Measurements from ENCODE around the gene MAP3K14. TPM values are rescaled to one million over a fixed set of nuclear protein-coding genes. Genes with fewer than 3 reads are reported as not detected.

Gene MAP3K14
- total and polyA plus RNA-seq, 10 of the 15 experiments (the other 5 are each of a cell fraction or from before 2014, with no cell fraction given) = 2.1 to 33.3 (median 19.7) TPM

DNA sequence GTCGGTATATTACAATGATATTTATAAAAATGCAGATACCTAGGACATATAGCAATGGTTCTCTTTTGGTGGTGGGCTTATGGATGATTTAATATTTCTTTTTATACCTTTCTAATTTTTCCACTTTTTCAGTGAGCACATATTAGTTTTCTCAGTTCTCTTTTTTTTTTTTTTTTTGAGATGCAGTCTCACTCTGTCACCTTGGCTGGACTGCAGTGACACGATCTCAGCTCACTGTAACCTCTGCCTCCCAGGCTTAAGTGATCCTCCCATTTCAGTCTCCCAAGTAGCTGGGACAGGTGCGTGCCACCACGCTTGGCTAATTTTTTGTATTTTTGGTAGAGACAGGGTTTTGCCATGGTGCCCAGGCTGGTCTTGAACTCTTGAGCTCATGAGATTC, 15.1 kb downstream of the MAP3K14 start:
- peak overlapping the region; percentile 89 for H3K27ac ChIP-seq (ENCODE audit: control insufficient read depth, insufficient read depth)
- in situ Hi-C loops (cut with MboI) = no loop called here
- H3K9ac ChIP-seq (ENCODE audit: control insufficient read depth, insufficient read depth, low read length) = peak overlapping the region; percentile 66; the same call in 1 of the 2 replicates
- peak overlapping the region; percentile 71 for H3K4me2 ChIP-seq (ENCODE audit: control insufficient read depth, insufficient read depth)
- WGBS (ENCODE audit: insufficient coverage, insufficient replicate concordance, low lambda C conversion rate, missing lambda C conversion rate) = 28% methylated on average over 4 of the region's 4 CpGs
- FAIRE-seq = no peak
- CTCF ChIA-PET = interaction anchor here (0.7 to 6.1 kb wide), 4 partner anchors 13 to 83 kb away, joined by 3 to 103 read pairs (median 18); partner anchors contain the start of gene MAP3K14
- peaks cover 87% of the 10 kb centered on the region for H3K4me1 ChIP-seq (ENCODE audit: control insufficient read depth, insufficient read depth, low read length)
- peak; percentile 53 for ATAC-seq
- DNase-seq (ENCODE audit: low read depth, low spot score) = no peak
- H3K79me2 ChIP-seq (ENCODE audit: control insufficient read depth, insufficient read depth, low read length) = peaks cover 81% of the 10 kb centered on the region
- POLR2A ChIA-PET = interaction anchor here (0.6 to 11.6 kb wide), 7 partner anchors 9 to 642 kb away, joined by 3 to 203 read pairs (median 8); partner anchors contain the start of genes HEXIM2 and MAP3K14
- no peak overlapping the region; the same call in 1 of the 2 replicates for H3K4me3 ChIP-seq
- peaks cover 3 to 12% of the 10 kb centered on the region in 2 experiments; a peak in 2 of 4 replicates for H3K36me3 ChIP-seq (ENCODE audit: control insufficient read depth in 2 of 2, insufficient read depth in 2 of 2, low read length in 1 of 2)
- no peaks in the 10 kb centered on the region; the same call in 1 of the 3 replicates for H3K9me3 ChIP-seq (replicated peaks; ENCODE audit: control insufficient read depth, insufficient read depth, low read length)
- no peaks in the 10 kb centered on the region for H4K20me1 ChIP-seq (ENCODE audit: control insufficient read depth, insufficient read depth)
- no TSS peak for BruUV-seq (replicated peaks)
- H3K27me3 ChIP-seq (replicated peaks in 1 of 2; ENCODE audit: control insufficient read depth in 2 of 2, insufficient read depth in 2 of 2, low read length in 1 of 2) = no peaks in the 10 kb centered on the region
- RAD21 ChIA-PET (ENCODE audit: unreplicated experiment) = interaction anchor here (0.7 to 12.1 kb wide), 11 partner anchors 13 to 85 kb away, joined by 3 to 216 read pairs (median 5); partner anchors contain the start of gene MAP3K14
- no peak overlapping the region for H2AFZ ChIP-seq (ENCODE audit: control insufficient read depth, low read depth, low read length)
- intact Hi-C loops (cut with micrococcal nuclease; ENCODE audit: unreplicated experiment) = loop anchor here (1.0 to 5.0 kb wide), 4 partner anchors 14 to 154 kb away; partner anchors contain the start of gene HEXIM1
- SMC1A ChIA-PET (ENCODE audit: uncharacterized antibody, unreplicated experiment) = interaction anchor here (0.7 to 17.3 kb wide), 8 partner anchors 8 to 83 kb away, joined by 3 to 171 read pairs (median 5); partner anchors contain the start of gene MAP3K14
- no peak for TF ChIP-seq NFYA (IDR thresholded peaks at IDR 0.05; ENCODE audit: borderline replicate concordance, low read depth, low read length)
- no peak for TF ChIP-seq RAD21 (IDR thresholded peaks at IDR 0.05; ENCODE audit: insufficient read depth, low read depth, low read length)
- no peak for TF ChIP-seq GATAD2B (conservative IDR thresholded peaks at IDR 0.05; ENCODE audit: low read depth)
- TF ChIP-seq FOS (IDR thresholded peaks at IDR 0.05; ENCODE audit: borderline replicate concordance, extremely low read depth, insufficient read length) = no peak
- TF ChIP-seq ATF3 (IDR thresholded peaks at IDR 0.05; ENCODE audit: borderline replicate concordance, extremely low read depth, low read depth, low read length) = no peak
- TF ChIP-seq BRCA1 (IDR thresholded peaks at IDR 0.05; ENCODE audit: low read depth, low read length) = no peak
- no peak for TF ChIP-seq TARDBP (IDR thresholded peaks at IDR 0.05; ENCODE audit: borderline replicate concordance)
- no peak for TF ChIP-seq BCLAF1 (IDR thresholded peaks at IDR 0.05)
- TF ChIP-seq HDAC6 (IDR thresholded peaks at IDR 0.05; ENCODE audit: unreplicated experiment) = no peak
- no peak for TF ChIP-seq JUNB (IDR thresholded peaks at IDR 0.05)
- TF ChIP-seq, protein P1, sequence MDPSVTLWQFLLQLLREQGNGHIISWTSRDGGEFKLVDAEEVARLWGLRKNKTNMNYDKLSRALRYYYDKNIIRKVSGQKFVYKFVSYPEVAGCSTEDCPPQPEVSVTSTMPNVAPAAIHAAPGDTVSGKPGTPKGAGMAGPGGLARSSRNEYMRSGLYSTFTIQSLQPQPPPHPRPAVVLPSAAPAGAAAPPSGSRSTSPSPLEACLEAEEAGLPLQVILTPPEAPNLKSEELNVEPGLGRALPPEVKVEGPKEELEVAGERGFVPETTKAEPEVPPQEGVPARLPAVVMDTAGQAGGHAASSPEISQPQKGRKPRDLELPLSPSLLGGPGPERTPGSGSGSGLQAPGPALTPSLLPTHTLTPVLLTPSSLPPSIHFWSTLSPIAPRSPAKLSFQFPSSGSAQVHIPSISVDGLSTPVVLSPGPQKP (IDR thresholded peaks at IDR 0.05; ENCODE audit: low read depth, low read length) = no peak
- TF ChIP-seq SUZ12 (IDR thresholded peaks at IDR 0.05; ENCODE audit: unreplicated experiment) = no peak
- no peak for TF ChIP-seq RB1 (IDR thresholded peaks at IDR 0.05; ENCODE audit: borderline replicate concordance)
- TF ChIP-seq ASH2L (IDR thresholded peaks at IDR 0.05; ENCODE audit: borderline replicate concordance, low read depth) = no peak
- no peak for TF ChIP-seq STAT1 (conservative IDR thresholded peaks at IDR 0.05)
- no peak for TF ChIP-seq EGR1 (IDR thresholded peaks at IDR 0.05; ENCODE audit: borderline replicate concordance in 1 of 2, low read depth in 2 of 2, low read length in 2 of 2)
- no peak for TF ChIP-seq LARP7 (IDR thresholded peaks at IDR 0.05)
- no peak for TF ChIP-seq SP1 (IDR thresholded peaks at IDR 0.05; ENCODE audit: low read depth, low read length)
- no peak for TF ChIP-seq SMAD5 (IDR thresholded peaks at IDR 0.05; ENCODE audit: low read depth)
- 0 out of 2 replicates have a peak, but pooled peaks have one; percentile 15 for TF ChIP-seq CREB1 (IDR thresholded peaks at IDR 0.05; ENCODE audit: low read depth)
- TF ChIP-seq SPI1 (IDR thresholded peaks at IDR 0.05; ENCODE audit: borderline replicate concordance, insufficient read depth, low read depth, low read length) = peak; percentile 68; the same call in 1 of the 2 replicates

Measured in GM12878 (cell line).